PC-3 (cell line): ENCODE results near the gene ACRV1.

Experiments
- CTCF ChIP-seq: fragments of 300-600 bp; sonication (generic); conservative IDR thresholded peaks from 2 replicates; pipeline ENCODE4 v1.5.1; 2017; ENCODE audit warnings: antibody characterized with exemption, low read depth, mild to moderate bottlenecking, low read length
- EZH2 ChIP-seq: fragments of 300-600 bp; sonication (generic); IDR thresholded peaks from one replicate; pipeline ENCODE4 v1.6.1; 2017; ENCODE audit warnings: antibody characterized with exemption, mild to moderate bottlenecking, low read length; ENCODE audit not compliant: unreplicated experiment
- EZH2phosphoT487 ChIP-seq: fragments of 300-600 bp; sonication (generic); IDR thresholded peaks from 2 replicates; pipeline ENCODE4 v1.6.1; 2018; ENCODE audit warnings: mild to moderate bottlenecking, antibody characterized with exemption, low read length, borderline replicate concordance

- no peak for TF ChIP-seq CTCF
- no peak for TF ChIP-seq EZH2
- no peak for TF ChIP-seq EZH2phosphoT487
Measured at GRCh38 chr11:125649465-125650166, 31.0 kb downstream of the ACRV1 start.
